HEK293 (cell line): ENCODE data around the gene SIDT1.

Experiments used
- CTCF ChIA-PET: fragments of 350-600 bp; formaldehyde crosslinking; extraction: SDS; loops from one replicate; lab custom pipeline; 2021; ENCODE audit warnings: antibody characterized with exemption; lab: Yijun Ruan, JAX
- POLR2A ChIA-PET: fragments of 300-600 bp; formaldehyde crosslinking; extraction: SDS; loops from one replicate; lab custom pipeline; 2020; ENCODE audit warnings: antibody characterized with exemption, inconsistent platforms; lab: Yijun Ruan, JAX
- H3K27ac ChIP-seq: fragments of 200-500 bp; sonication (Bioruptor generic); 2 replicates; pipeline ENCODE4 v1.5.1; 2014; ENCODE audit warnings: low read depth, low read length, control low read depth, inconsistent platforms; ENCODE audit errors: extremely low read depth
- H3K36me3 ChIP-seq, 2 experiments: fragments of 200-500 bp in 1 of 2; sonication (Bioruptor generic) in 1 of 2; 1 replicate in 1 of 2; 2 replicates in 1 of 2; pipeline ENCODE4 v1.5.1; 2014 to 2017; ENCODE audit warnings: inconsistent platforms in 2 of 2, low read length in 2 of 2; ENCODE audit not compliant: control insufficient read depth in 2 of 2, insufficient read depth in 1 of 2
- H3K4me1 ChIP-seq: fragments of 200-500 bp; sonication (Bioruptor generic); 2 replicates; pipeline ENCODE4 v1.5.1; 2014; ENCODE audit warnings: mild to moderate bottlenecking, low read length, inconsistent platforms; ENCODE audit not compliant: control insufficient read depth, insufficient read depth
- H3K4me3 ChIP-seq: 2 replicates; pipeline ENCODE4 v1.5.1; 2011; ENCODE audit warnings: low read depth, mild to moderate bottlenecking, control low read depth, low read length, moderate library complexity
- H3K9me3 ChIP-seq: fragments of 200-500 bp; sonication (Bioruptor generic); 2 replicates; pipeline ENCODE4 v1.5.1; 2014; ENCODE audit warnings: low read depth, low read length, inconsistent platforms; ENCODE audit not compliant: control insufficient read depth, insufficient read depth
- ELK4 ChIP-seq: IDR thresholded peaks from 2 replicates; pipeline ENCODE4 v1.6.1; 2011; ENCODE audit warnings: mild to moderate bottlenecking, low read depth, low read length, borderline replicate concordance
- RBAK ChIP-seq: fragments of 450-650 bp; formaldehyde crosslinking; IDR thresholded peaks from 2 replicates; pipeline ENCODE4 v1.5.1; 2016; ENCODE audit warnings: missing biosample characterization, missing genetic modification characterization
- SETDB1 ChIP-seq: IDR thresholded peaks from one replicate; pipeline ENCODE4 v1.6.1; 2017; ENCODE audit warnings: mild to moderate bottlenecking, low read length, moderate library complexity, mixed read lengths; ENCODE audit not compliant: insufficient read length
- TRIM28 ChIP-seq: IDR thresholded peaks from 2 replicates; pipeline ENCODE4 v1.6.1; 2011; ENCODE audit warnings: low read length, control low read depth, borderline replicate concordance
- ZFP41 ChIP-seq: fragments of 450-650 bp; formaldehyde crosslinking; IDR thresholded peaks from 2 replicates; pipeline ENCODE4 v1.5.1; 2016; ENCODE audit warnings: missing biosample characterization, missing genetic modification characterization, borderline replicate concordance
- ZFP69B ChIP-seq: fragments of 450-650 bp; formaldehyde crosslinking; IDR thresholded peaks from 2 replicates; pipeline ENCODE4 v1.5.1; 2016; ENCODE audit warnings: missing biosample characterization, missing genetic modification characterization
- ZNF138 ChIP-seq: fragments of 450-650 bp; formaldehyde crosslinking; IDR thresholded peaks from 2 replicates; pipeline ENCODE4 v1.5.1; 2016; ENCODE audit warnings: missing biosample characterization, missing genetic modification characterization, borderline replicate concordance
- ZNF26 ChIP-seq: fragments of 450-650 bp; formaldehyde crosslinking; IDR thresholded peaks from 2 replicates; pipeline ENCODE4 v1.5.1; 2016; ENCODE audit warnings: missing biosample characterization, missing genetic modification characterization
- ZNF302 ChIP-seq: fragments of 450-650 bp; formaldehyde crosslinking; IDR thresholded peaks from 2 replicates; pipeline ENCODE4 v1.5.1; 2016; ENCODE audit warnings: missing biosample characterization, missing genetic modification characterization, low read depth
- ZNF404 ChIP-seq: fragments of 450-650 bp; formaldehyde crosslinking; IDR thresholded peaks from 2 replicates; pipeline ENCODE4 v1.5.1; 2017; ENCODE audit warnings: missing biosample characterization, missing genetic modification characterization
- ZNF423 ChIP-seq: fragments of 450-650 bp; formaldehyde crosslinking; IDR thresholded peaks from 2 replicates; pipeline ENCODE4 v1.5.1; 2016; ENCODE audit warnings: missing biosample characterization, missing genetic modification characterization
- ZNF433 ChIP-seq: fragments of 450-650 bp; formaldehyde crosslinking; IDR thresholded peaks from 2 replicates; pipeline ENCODE4 v1.5.1; 2016; ENCODE audit warnings: missing biosample characterization, missing genetic modification characterization, low read depth
- ZNF555 ChIP-seq: fragments of 450-650 bp; formaldehyde crosslinking; conservative IDR thresholded peaks from 2 replicates; pipeline ENCODE4 v1.5.1; 2017; ENCODE audit warnings: missing biosample characterization, mild to moderate bottlenecking, missing genetic modification characterization, inconsistent platforms
- ZNF701 ChIP-seq: fragments of 450-650 bp; formaldehyde crosslinking; IDR thresholded peaks from 2 replicates; pipeline ENCODE4 v1.5.1; 2016; ENCODE audit warnings: missing biosample characterization, missing genetic modification characterization
- ZNF837 ChIP-seq: fragments of 450-650 bp; formaldehyde crosslinking; IDR thresholded peaks from 2 replicates; pipeline ENCODE4 v1.5.1; 2016; ENCODE audit warnings: missing biosample characterization, missing genetic modification characterization
- ZSCAN30 ChIP-seq: fragments of 450-650 bp; IDR thresholded peaks from 2 replicates; pipeline ENCODE4 v1.5.1; 2018; ENCODE audit warnings: missing biosample characterization, mild to moderate bottlenecking, missing genetic modification characterization, moderate library complexity
- TF ChIP-seq, protein P1 (sequence below): fragments of 450-650 bp; formaldehyde crosslinking; IDR thresholded peaks from 2 replicates; pipeline ENCODE4 v1.5.1; 2016; ENCODE audit warnings: missing biosample characterization, missing genetic modification characterization, low read depth
- TF ChIP-seq, protein P2 (sequence below): fragments of 450-650 bp; IDR thresholded peaks from 2 replicates; pipeline ENCODE4 v1.5.1; 2018; ENCODE audit warnings: missing biosample characterization, mild to moderate bottlenecking, missing genetic modification characterization

SIDT1 gene

DNA sequence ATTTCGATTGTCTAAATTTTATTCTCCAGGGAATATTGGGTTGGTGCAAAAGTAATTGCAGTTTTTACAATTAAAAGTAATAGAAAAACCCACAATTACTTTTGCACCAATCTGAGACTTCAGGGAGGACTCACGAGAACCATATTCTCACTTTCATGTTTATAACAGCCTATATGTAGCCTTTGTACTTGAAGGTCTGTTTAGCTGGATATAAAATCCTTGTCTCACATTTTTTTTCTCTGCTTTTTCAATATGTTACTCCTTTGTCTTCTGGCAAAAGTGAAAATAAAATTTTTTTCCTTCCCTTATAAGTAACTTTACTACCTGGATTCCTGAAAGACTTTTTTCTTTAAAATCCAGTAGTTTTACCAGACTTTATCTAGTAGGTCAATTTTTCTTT, 9.2 kb downstream of the SIDT1 start:
- CTCF ChIA-PET, result no interaction called here
- no peaks in the 10 kb centered on the region for H3K4me1 ChIP-seq
- no peaks in the 10 kb centered on the region for H3K36me3 ChIP-seq
- H3K4me3 ChIP-seq, result no peak overlapping the region
- no peaks in the 10 kb centered on the region for H3K9me3 ChIP-seq
- H3K27ac ChIP-seq, result no peak overlapping the region
- TF ChIP-seq SETDB1, result no peak
- TF ChIP-seq ZNF26 (tag by site-specific recombination), result no peak
- TF ChIP-seq ZNF701 (tag by site-specific recombination), result no peak
- TF ChIP-seq RBAK (tag by site-specific recombination), result no peak
- no peak for TF ChIP-seq ZNF433 (tag by site-specific recombination)
- no peak for TF ChIP-seq ELK4
- no peak for TF ChIP-seq TRIM28
- TF ChIP-seq ZNF302 (tag by site-specific recombination), result no peak
- TF ChIP-seq ZNF138 (tag by site-specific recombination), result no peak
- no peak for TF ChIP-seq ZNF837 (tag by site-specific recombination)
- TF ChIP-seq ZSCAN30, result no peak
- TF ChIP-seq, protein P1, sequence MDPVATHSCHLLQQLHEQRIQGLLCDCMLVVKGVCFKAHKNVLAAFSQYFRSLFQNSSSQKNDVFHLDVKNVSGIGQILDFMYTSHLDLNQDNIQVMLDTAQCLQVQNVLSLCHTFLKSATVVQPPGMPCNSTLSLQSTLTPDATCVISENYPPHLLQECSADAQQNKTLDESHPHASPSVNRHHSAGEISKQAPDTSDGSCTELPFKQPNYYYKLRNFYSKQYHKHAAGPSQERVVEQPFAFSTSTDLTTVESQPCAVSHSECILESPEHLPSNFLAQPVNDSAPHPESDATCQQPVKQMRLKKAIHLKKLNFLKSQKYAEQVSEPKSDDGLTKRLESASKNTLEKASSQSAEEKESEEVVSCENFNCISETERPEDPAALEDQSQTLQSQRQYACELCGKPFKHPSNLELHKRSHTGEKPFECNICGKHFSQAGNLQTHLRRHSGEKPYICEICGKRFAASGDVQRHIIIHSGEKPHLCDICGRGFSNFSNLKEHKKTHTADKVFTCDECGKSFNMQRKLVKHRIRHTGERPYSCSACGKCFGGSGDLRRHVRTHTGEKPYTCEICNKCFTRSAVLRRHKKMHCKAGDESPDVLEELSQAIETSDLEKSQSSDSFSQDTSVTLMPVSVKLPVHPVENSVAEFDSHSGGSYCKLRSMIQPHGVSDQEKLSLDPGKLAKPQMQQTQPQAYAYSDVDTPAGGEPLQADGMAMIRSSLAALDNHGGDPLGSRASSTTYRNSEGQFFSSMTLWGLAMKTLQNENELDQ (tag by site-specific recombination), result no peak
- TF ChIP-seq ZFP41 (tag by site-specific recombination), result no peak
- TF ChIP-seq ZFP69B (tag by site-specific recombination), result no peak
- TF ChIP-seq ZNF555, result no peak
- POLR2A ChIA-PET, result no interaction called here

DNA sequence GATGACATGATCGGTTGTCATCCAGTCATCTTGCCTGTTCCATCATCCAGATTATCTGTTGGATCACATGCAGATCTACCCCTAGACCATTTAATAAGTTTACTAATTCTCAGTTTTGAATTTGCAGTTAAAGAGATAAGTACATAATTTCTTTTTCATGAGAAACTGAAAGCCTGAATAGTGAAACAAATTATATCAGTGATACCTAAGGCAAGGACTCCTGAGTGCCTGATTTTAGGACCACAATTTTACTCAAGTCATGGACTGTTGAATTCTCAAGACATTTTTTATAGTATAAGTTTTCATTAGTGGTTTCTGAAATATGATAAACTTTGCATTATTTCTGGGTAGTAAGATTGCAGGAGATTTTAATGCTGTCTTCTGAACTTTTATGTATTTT, 13.2 kb downstream of the SIDT1 start:
- ChIA-PET CTCF (no interaction called here), POLR2A (no interaction called here)
- Histone ChIP-seq H3K36me3 (no peaks in the 10 kb centered on the region), H3K27ac (no peak overlapping the region), H3K4me3 (no peak overlapping the region), H3K4me1 (no peaks in the 10 kb centered on the region), H3K9me3 (no peaks in the 10 kb centered on the region)
- TF ChIP-seq ZNF423 (tag by site-specific recombination), result no peak
- TF ChIP-seq ZNF404 (tag by site-specific recombination), result no peak
- TF ChIP-seq, protein P2, sequence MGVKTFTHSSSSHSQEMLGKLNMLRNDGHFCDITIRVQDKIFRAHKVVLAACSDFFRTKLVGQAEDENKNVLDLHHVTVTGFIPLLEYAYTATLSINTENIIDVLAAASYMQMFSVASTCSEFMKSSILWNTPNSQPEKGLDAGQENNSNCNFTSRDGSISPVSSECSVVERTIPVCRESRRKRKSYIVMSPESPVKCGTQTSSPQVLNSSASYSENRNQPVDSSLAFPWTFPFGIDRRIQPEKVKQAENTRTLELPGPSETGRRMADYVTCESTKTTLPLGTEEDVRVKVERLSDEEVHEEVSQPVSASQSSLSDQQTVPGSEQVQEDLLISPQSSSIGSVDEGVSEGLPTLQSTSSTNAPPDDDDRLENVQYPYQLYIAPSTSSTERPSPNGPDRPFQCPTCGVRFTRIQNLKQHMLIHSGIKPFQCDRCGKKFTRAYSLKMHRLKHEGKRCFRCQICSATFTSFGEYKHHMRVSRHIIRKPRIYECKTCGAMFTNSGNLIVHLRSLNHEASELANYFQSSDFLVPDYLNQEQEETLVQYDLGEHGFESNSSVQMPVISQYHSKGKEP (tag by site-specific recombination), result no peak
